GM12801 (cell line): ENCODE data around the gene CGRRF1.

Source experiments
- TF ChIP-seq, protein P1 (sequence below): IDR thresholded peaks from one replicate; pipeline ENCODE4 v1.5.1; 2011; ENCODE audit warnings: control low read depth; ENCODE audit not compliant: insufficient read length; ENCODE audit errors: extremely low read depth

CGRRF1 gene

DNA sequence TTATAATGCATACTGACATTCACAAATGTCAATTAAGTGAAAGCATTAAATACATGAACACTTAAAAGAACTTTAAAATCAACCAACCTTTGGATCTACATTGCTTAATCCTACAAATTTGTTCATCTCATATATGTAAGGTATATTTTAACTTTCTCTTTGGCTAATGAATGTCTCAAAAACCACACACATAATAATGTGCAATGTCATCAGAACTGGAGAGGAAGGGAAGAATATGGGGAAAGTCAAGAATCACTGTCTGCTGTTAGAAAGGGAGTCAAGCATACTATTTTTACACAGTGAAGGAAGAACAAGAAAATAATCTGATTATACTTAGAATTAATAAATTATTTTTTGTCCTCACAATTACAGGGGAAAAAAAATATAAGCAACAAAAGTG, 25.9 kb upstream of the CGRRF1 start:
- TF ChIP-seq, protein P1, sequence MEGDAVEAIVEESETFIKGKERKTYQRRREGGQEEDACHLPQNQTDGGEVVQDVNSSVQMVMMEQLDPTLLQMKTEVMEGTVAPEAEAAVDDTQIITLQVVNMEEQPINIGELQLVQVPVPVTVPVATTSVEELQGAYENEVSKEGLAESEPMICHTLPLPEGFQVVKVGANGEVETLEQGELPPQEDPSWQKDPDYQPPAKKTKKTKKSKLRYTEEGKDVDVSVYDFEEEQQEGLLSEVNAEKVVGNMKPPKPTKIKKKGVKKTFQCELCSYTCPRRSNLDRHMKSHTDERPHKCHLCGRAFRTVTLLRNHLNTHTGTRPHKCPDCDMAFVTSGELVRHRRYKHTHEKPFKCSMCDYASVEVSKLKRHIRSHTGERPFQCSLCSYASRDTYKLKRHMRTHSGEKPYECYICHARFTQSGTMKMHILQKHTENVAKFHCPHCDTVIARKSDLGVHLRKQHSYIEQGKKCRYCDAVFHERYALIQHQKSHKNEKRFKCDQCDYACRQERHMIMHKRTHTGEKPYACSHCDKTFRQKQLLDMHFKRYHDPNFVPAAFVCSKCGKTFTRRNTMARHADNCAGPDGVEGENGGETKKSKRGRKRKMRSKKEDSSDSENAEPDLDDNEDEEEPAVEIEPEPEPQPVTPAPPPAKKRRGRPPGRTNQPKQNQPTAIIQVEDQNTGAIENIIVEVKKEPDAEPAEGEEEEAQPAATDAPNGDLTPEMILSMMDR: no peak

- TF ChIP-seq, protein P1: no peak
Measured at GRCh38 chr14:54486685-54487084, 23.0 kb upstream of the CGRRF1 start.

- TF ChIP-seq, protein P1: no peak
Measured at GRCh38 chr14:54487771-54488170, 21.9 kb upstream of the CGRRF1 start.

GRCh38 chr14:54488318-54488645, 21.4 kb upstream of the CGRRF1 start:
- TF ChIP-seq, protein P1: no peak

DNA sequence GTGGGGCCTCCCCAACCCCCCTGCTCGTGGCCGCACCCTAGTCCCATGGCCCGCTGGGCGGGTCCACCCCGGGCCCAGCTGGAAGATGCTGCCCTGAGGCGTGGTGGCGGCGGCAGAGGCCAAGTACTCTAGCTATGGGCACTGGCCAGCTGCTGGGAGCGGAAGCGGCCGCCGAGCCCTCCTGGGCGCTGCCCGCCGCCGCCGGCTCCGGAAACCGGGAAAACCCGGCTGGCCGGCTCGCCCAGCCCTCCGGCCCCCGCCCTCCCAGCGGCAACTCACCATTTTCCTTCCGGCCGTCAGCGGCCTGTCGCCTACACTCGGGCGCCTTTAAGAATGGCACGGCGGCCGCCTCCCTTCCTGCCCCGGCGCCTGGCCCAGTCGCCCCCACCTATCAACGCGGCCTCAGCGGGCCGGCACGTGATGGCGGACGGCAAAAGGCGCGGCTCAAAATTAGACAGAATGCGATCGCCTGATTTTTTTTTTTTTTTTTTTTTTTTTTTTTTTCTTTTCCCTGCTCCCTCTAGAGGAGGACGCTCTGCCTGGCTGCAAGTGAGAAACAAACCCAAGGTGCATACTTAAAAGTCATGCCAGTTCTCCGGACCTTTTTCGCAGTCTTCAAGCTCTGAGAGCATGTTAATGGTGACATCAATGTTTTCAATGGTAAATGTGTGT, 20.9 kb upstream of the CGRRF1 start, which contains the start of gene GMFB:
Gene GMFB, minus strand, starts transcription at position 335 of the 672 bp plus-strand sequence. Its CDS starts 53 bp downstream, at position 282.
- TF ChIP-seq, protein P1: no peak

DNA sequence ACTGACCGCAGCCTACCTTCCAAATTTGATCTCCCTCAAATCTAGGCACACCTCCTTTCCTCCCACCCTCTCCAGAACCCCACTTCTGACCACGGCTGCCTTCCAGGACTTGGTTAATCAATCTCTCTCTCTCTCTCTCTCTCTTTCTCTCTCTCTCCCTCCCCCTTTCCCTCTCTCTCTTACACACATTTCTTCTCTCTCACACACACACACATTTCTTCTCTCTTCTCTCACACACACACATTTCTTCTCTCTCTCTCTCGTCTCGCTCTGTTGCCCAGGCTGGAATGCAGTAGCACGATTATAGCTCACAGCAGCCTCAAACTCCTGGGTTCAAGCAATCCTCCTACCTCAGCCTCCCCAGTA, 20.4 kb upstream of the CGRRF1 start:
- TF ChIP-seq, protein P1: no peak

DNA sequence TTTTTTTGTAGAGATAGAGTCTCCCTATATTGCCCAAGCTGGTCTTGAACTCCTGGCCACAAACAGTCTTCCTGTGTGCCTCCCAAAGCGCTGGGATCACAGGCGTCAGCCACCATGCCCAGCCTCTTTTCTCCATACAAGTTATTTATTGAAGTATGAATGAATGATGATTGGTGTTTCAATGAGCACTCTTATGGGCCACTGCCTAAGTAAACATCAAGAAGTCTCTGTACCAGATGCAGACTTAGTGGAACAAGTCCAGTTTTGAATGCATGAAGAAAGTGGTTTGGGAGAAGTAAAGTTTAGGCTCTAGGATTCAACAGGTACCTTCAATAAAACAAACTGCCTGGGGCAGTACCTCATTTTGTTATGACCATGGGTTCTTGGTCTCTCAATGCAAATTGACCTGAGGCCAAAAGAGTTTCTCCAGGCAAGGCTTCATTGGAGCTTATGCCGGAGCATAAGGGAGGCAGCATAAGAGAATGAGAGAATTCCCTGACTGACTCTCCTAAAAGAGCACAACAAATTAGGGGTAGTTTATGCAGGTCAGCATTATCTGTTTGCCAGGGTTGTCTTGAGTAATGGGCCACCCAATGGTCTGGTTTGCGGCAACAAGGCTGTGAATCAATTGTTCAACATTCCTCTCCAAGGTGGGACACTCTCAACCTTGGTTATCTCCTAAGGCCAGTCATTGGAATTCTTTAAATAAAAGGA, 19.8 kb upstream of the CGRRF1 start:
- TF ChIP-seq, protein P1: no peak
